NB4 (cell line): Measurements from ENCODE around the gene DSCAML1.

Experiments used
- DNase-seq: peaks from one replicate; pipeline ENCODE4 v3.0.0; 2010; ENCODE audit warnings: low read depth
- H3K4me3 ChIP-seq: one replicate; pipeline ENCODE4 v1.5.1; 2011; ENCODE audit warnings: mild to moderate bottlenecking, low read depth, low read length, moderate library complexity
- MYC ChIP-seq: IDR thresholded peaks from 2 replicates; pipeline ENCODE4 v1.6.1; 2011; ENCODE audit warnings: low read depth, low read length
- POLR2A ChIP-seq: IDR thresholded peaks from 2 replicates; pipeline ENCODE4 v1.6.1; 2011; ENCODE audit warnings: mild to moderate bottlenecking; ENCODE audit not compliant: insufficient read length; ENCODE audit errors: extremely low read depth
- TF ChIP-seq, protein P1 (sequence below): IDR thresholded peaks from 2 replicates; pipeline ENCODE4 v1.6.1; 2011; ENCODE audit warnings: low read depth, low read length
- TF ChIP-seq, protein P2 (sequence below): IDR thresholded peaks from one replicate; pipeline ENCODE4 v1.5.1; 2012; ENCODE audit warnings: low read depth, low read length

The DSCAML1 gene

DNA sequence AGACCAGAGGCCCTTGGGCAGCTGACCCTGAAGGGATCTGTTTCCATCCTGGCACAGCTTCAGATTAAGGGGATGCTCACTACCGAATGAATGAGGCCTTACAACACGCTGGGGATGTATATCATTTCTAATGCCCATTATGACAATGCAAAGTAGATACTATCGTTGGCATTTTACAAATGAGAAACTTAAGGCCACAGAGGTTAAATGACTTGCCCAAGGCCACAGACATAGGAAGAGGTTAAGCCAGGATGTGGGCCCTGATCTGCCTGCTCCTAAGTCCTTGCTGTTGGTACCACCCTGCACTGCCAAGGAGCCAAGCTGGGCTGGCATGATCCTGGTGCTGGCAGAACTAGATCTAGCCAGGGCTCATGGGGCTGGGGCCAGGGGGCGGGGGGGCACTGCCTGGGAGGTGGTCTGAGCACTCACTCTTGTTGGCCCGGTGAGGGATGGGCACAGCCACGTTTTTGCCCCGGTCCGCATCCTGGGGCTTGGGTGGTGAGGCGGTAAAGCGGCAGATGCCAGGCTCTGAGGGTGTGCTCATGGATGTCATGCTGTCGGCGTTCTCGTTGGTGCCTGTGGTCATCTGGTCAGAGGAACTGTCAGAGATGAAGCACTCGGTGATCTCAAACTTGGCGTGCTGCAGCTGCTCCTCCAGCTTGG lies 366.6 kb downstream of the DSCAML1 start:
- TF ChIP-seq POLR2A (no peak), MYC (no peak)
- TF ChIP-seq, protein P1, sequence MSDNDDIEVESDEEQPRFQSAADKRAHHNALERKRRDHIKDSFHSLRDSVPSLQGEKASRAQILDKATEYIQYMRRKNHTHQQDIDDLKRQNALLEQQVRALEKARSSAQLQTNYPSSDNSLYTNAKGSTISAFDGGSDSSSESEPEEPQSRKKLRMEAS = no peak
- TF ChIP-seq, protein P2, sequence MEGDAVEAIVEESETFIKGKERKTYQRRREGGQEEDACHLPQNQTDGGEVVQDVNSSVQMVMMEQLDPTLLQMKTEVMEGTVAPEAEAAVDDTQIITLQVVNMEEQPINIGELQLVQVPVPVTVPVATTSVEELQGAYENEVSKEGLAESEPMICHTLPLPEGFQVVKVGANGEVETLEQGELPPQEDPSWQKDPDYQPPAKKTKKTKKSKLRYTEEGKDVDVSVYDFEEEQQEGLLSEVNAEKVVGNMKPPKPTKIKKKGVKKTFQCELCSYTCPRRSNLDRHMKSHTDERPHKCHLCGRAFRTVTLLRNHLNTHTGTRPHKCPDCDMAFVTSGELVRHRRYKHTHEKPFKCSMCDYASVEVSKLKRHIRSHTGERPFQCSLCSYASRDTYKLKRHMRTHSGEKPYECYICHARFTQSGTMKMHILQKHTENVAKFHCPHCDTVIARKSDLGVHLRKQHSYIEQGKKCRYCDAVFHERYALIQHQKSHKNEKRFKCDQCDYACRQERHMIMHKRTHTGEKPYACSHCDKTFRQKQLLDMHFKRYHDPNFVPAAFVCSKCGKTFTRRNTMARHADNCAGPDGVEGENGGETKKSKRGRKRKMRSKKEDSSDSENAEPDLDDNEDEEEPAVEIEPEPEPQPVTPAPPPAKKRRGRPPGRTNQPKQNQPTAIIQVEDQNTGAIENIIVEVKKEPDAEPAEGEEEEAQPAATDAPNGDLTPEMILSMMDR = no peak
- DNase-seq = no peak
- H3K4me3 ChIP-seq = no peak overlapping the region

DNA sequence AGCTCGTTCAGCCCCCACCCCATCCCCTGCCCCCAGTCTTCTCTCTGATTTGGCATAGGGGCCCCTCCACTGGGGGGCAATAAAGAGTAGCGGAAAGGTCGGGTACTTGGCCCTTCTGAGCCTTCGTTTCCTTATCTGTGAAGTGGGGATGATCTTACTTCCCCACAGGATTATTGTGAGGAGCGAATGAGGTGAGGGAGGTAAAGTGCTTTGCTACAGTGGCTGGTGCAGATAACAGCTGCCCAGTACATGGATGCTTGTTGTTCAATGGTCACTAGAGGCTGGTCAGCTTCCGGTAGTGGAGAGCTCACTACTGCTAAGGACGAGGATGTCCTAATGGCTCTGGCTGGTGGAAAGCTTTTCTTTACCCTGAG lies 368.2 kb downstream of the DSCAML1 start:
- TF ChIP-seq, protein P2 = no peak
- TF ChIP-seq POLR2A (no peak), MYC (no peak)
- TF ChIP-seq, protein P1 = no peak
- no peak overlapping the region for H3K4me3 ChIP-seq
- DNase-seq = no peak

DNA sequence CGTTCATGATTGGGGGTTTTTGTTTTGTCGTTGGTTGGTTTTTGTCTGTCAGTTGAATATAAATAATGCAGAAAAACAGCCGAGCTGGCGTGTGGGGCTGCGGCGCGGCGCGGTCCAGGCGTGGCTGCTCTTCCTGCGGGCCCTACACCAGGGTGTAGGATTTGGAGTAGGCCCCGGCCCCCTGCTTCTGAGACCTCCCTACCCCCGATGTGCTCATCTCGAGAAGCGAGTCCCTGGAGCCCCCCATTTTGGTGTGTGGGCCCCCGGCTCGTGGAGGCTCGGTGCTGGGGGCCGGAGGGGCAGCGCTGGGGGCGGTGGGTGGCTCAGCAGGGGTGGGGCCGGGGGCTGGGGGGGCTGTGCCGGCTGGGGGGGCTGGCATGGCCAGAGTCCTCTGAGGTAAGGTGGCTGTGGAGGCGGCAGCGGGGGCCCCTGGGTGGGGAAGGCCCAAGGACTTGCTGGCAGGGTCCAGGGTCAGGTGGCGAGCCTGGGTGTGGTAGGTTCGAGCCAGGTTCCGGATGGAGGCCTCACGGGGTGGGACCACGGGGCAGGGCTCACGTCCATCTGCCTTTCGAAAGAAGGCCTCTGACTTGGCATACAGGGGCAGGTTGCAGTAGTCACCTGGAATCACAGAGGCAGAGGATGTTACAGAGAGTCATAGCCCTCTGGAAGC lies 368.7 kb downstream of the DSCAML1 start:
- no peak for DNase-seq
- TF ChIP-seq POLR2A (no peak), MYC (no peak)
- TF ChIP-seq, protein P1 = no peak
- TF ChIP-seq, protein P2 = no peak
- no peak overlapping the region for H3K4me3 ChIP-seq

DNA sequence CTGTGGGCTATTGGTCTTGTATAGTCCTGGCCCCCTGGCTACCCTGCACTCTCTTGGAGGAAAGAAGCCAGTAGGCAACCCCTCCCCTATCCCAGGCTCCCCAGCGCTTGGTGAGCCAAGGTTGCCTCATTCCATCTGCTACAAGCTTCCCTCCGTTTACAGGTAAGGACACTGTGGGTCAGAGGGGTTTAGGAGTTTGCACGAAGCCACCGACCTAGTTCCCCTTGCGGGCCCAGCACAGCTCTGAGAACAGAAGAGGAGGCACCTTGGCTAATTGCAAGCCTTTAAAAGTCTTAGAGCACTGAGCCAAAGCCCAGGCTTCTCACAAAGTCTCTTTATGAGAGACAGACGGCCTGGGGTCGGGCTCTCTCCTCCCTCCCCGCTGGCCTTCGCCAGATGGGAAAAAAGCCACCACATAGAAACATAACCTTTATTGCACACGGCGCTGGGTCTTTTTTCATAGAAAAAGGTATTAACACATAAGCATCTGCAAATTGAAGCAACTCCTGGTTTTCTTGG lies 369.6 kb downstream of the DSCAML1 start:
- TF ChIP-seq, protein P2 = no peak
- TF ChIP-seq, protein P1 = no peak
- TF ChIP-seq POLR2A (no peak), MYC (no peak)
- DNase-seq = no peak
- no peak overlapping the region for H3K4me3 ChIP-seq

DNA sequence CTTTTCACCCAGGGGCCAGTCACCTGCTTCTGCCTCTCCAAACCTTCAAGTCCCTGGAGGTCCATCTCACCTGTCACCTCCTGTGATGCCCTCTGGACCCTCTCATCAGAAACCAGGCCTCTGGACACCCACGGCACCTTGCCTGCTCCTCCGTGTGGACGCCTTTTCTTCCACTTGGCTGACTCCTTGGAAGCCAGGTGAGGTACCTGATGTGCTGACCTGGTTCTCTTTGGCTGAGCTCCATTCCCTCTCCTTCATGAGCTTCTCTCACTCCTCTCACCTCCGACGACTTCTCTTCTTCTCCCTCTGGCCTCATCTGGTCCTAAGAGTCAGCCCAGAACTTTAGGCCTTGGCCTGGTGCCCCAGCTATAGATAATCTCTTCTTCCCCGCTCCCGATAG lies 370.1 kb downstream of the DSCAML1 start:
- no peak overlapping the region for H3K4me3 ChIP-seq
- no peak for DNase-seq
- TF ChIP-seq MYC (no peak), POLR2A (no peak)
- TF ChIP-seq, protein P1 = no peak
- TF ChIP-seq, protein P2 = no peak
